Stimulated activated CD4-positive, alpha-beta T cell treated with anti-CD3 and anti-CD28 coated beads, Interleukin-15, amount 100 ng/mL, for 1 hour (primary cell): Measurements from ENCODE around the gene GAS7.
"Not testable (repeated sequence)": the region's sequence is repeated elsewhere in the genome, so short reads cannot be mapped to it uniquely, and the experiment has no call there.

Experiments
- DNase-seq, 2 donors: peaks; one replicate each; pipeline ENCODE4 v3.0.0-alpha.2; 2020; ENCODE audit warnings: low read depth in 1 of 2, low spot score in 1 of 2

Gene GAS7

GRCh38 chr17:10077561-10078299 lies 120.7 kb downstream of the GAS7 start:
- no peak for DNase-seq

GRCh38 chr17:10075919-10076318 lies 122.5 kb downstream of the GAS7 start:
- no peak for DNase-seq

GRCh38 chr17:10073941-10074340 lies 124.5 kb downstream of the GAS7 start:
- no peak for DNase-seq

- no peak for DNase-seq
Measured at GRCh38 chr17:10072556-10073425, 125.6 kb downstream of the GAS7 start.

- no peak for DNase-seq
Measured at GRCh38 chr17:10072086-10072485, 126.3 kb downstream of the GAS7 start.

- DNase-seq, result no peak
Measured at GRCh38 chr17:10071141-10071540, 127.3 kb downstream of the GAS7 start.

GRCh38 chr17:10070690-10071089 lies 127.7 kb downstream of the GAS7 start:
- no peak for DNase-seq

GRCh38 chr17:10069301-10069700 lies 129.1 kb downstream of the GAS7 start:
- no peak for DNase-seq

GRCh38 chr17:10067446-10068143 lies 130.8 kb downstream of the GAS7 start:
- DNase-seq, result no peak

GRCh38 chr17:10064536-10064935 lies 133.9 kb downstream of the GAS7 start:
- DNase-seq, result no peak

GRCh38 chr17:10063730-10064241 lies 134.6 kb downstream of the GAS7 start:
- DNase-seq, result no peak

- DNase-seq, result no peak
Measured at GRCh38 chr17:10062691-10063385, 135.6 kb downstream of the GAS7 start.

GRCh38 chr17:10061111-10061845 lies 137.1 kb downstream of the GAS7 start:
- DNase-seq, result no peak

- no peak for DNase-seq
Measured at GRCh38 chr17:10060526-10060925, 137.9 kb downstream of the GAS7 start.

- DNase-seq, result no peak
Measured at GRCh38 chr17:10059684-10060211, 138.7 kb downstream of the GAS7 start.

- no peak for DNase-seq
Measured at GRCh38 chr17:10058921-10059683, 139.3 kb downstream of the GAS7 start.

GRCh38 chr17:10057466-10057865 lies 140.9 kb downstream of the GAS7 start:
- DNase-seq, result not testable (repeated sequence)

- DNase-seq, result no peak
Measured at GRCh38 chr17:10055262-10055975, 143.0 kb downstream of the GAS7 start.
